ENCODE results near the gene BRIP1. TPM values are rescaled to one million over a fixed set of nuclear protein-coding genes. Genes with fewer than 3 reads are reported as not detected.
"Not testable (repeated sequence)": the region's sequence is repeated elsewhere in the genome, so short reads cannot be mapped to it uniquely, and the experiment has no call there.

BRIP1 gene
- total RNA-seq, 1 donor from 2014 or later = 7.1 TPM

- DNase-seq (ENCODE audit: low read depth, low spot score) = no peak
Measured at GRCh38 chr17:61701978-61702377, 161.3 kb downstream of the BRIP1 start.

- no peak for DNase-seq (ENCODE audit: low read depth, low spot score)
Measured at GRCh38 chr17:61701334-61701733, 162.0 kb downstream of the BRIP1 start.

GRCh38 chr17:61700252-61700651, 163.1 kb downstream of the BRIP1 start:
- no peak for DNase-seq (ENCODE audit: low read depth, low spot score)

GRCh38 chr17:61699694-61700093, 163.6 kb downstream of the BRIP1 start:
- no peak for DNase-seq (ENCODE audit: low read depth, low spot score)

- DNase-seq (ENCODE audit: low read depth, low spot score) = no peak
Measured at GRCh38 chr17:61699032-61699431, 164.3 kb downstream of the BRIP1 start.

GRCh38 chr17:61698244-61698643, 165.1 kb downstream of the BRIP1 start:
- no peak for DNase-seq (ENCODE audit: low read depth, low spot score)

GRCh38 chr17:61695779-61696337, 167.5 kb downstream of the BRIP1 start:
- DNase-seq (ENCODE audit: low read depth, low spot score) = no peak

GRCh38 chr17:61694095-61694494, 169.2 kb downstream of the BRIP1 start:
- no peak for DNase-seq (ENCODE audit: low read depth, low spot score)

- DNase-seq (ENCODE audit: low read depth, low spot score) = no peak
Measured at GRCh38 chr17:61689610-61690180, 173.6 kb downstream of the BRIP1 start.

- DNase-seq (ENCODE audit: low read depth, low spot score) = no peak
Measured at GRCh38 chr17:61687769-61688168, 175.6 kb downstream of the BRIP1 start.

GRCh38 chr17:61686113-61686512, 177.2 kb downstream of the BRIP1 start:
- DNase-seq (ENCODE audit: low read depth, low spot score) = no peak

- DNase-seq (ENCODE audit: low read depth, low spot score) = no peak
Measured at GRCh38 chr17:61684818-61685217, 178.5 kb downstream of the BRIP1 start.

GRCh38 chr17:61684172-61684571, 179.2 kb downstream of the BRIP1 start:
- no peak for DNase-seq (ENCODE audit: low read depth, low spot score)

- no peak for DNase-seq (ENCODE audit: low read depth, low spot score)
Measured at GRCh38 chr17:61683466-61683865, 179.9 kb downstream of the BRIP1 start.

- DNase-seq (ENCODE audit: low read depth, low spot score) = no peak
Measured at GRCh38 chr17:61680921-61681320, 182.4 kb downstream of the BRIP1 start.

- DNase-seq (ENCODE audit: low read depth, low spot score) = no peak
Measured at GRCh38 chr17:61678339-61678738, 185.0 kb downstream of the BRIP1 start.

- not testable (repeated sequence) for DNase-seq (ENCODE audit: low read depth, low spot score)
Measured at GRCh38 chr17:61677150-61677811, 186.0 kb downstream of the BRIP1 start.

GRCh38 chr17:61676522-61676921, 186.8 kb downstream of the BRIP1 start:
- not testable (repeated sequence) for DNase-seq (ENCODE audit: low read depth, low spot score)

- not testable (repeated sequence) for DNase-seq (ENCODE audit: low read depth, low spot score)
Measured at GRCh38 chr17:61674609-61675008, 188.7 kb downstream of the BRIP1 start.

- DNase-seq (ENCODE audit: low read depth, low spot score) = not testable (repeated sequence)
Measured at GRCh38 chr17:61673019-61673897, 190.1 kb downstream of the BRIP1 start.

GRCh38 chr17:61672140-61672539, 191.2 kb downstream of the BRIP1 start:
- DNase-seq (ENCODE audit: low read depth, low spot score) = no peak

- DNase-seq (ENCODE audit: low read depth, low spot score) = no peak
Measured at GRCh38 chr17:61670691-61671090, 192.6 kb downstream of the BRIP1 start.

Measured in pulmonary artery endothelial cell (primary cell).